Neural cell (in vitro differentiated cells): ENCODE data around the gene MDP1. TPM values are rescaled to one million over a fixed set of nuclear protein-coding genes. Genes with fewer than 3 reads are reported as not detected.

Experiments used
- H2AFZ ChIP-seq: fragments of 200-600, 300-800 bp; sonication (generic), shearing (Covaris generic); 2 replicates; pipeline ENCODE4 v1.6.0; 2014; ENCODE audit warnings: low read depth, mild to moderate bottlenecking, antibody characterized with exemption, low read length, moderate library complexity
- H3F3A ChIP-seq: fragments of 200-600 bp; shearing (Covaris generic); 2 replicates; pipeline ENCODE4 v1.6.1; 2016; ENCODE audit warnings: mild to moderate bottlenecking, moderate library complexity, mixed read lengths, antibody characterized with exemption, low read length; ENCODE audit not compliant: insufficient read depth, poor library complexity, severe bottlenecking
- H3K27ac ChIP-seq: fragments of 200-600, 300-800 bp; sonication (generic), shearing (Covaris generic); 2 replicates; pipeline ENCODE4 v1.5.1; 2014; ENCODE audit warnings: mild to moderate bottlenecking, low read length, moderate library complexity
- H3K27me3 ChIP-seq: fragments of 300-800, 200-600 bp; sonication (generic), shearing (Covaris generic); 2 replicates; pipeline ENCODE4 v1.6.0; 2014; ENCODE audit warnings: mild to moderate bottlenecking, low read depth, low read length, moderate library complexity; ENCODE audit not compliant: insufficient read depth
- H3K36me3 ChIP-seq: fragments of 300-800, 200-600 bp; sonication (generic), shearing (Covaris generic); 2 replicates; pipeline ENCODE4 v1.5.1; 2014; ENCODE audit warnings: mild to moderate bottlenecking, antibody characterized with exemption, low read length, moderate library complexity; ENCODE audit not compliant: insufficient read depth
- H3K4me2 ChIP-seq: fragments of 300-800, 200-600 bp; sonication (generic), shearing (Covaris generic); 2 replicates; pipeline ENCODE4 v1.6.0; 2014; ENCODE audit warnings: mild to moderate bottlenecking, low read length
- H3K4me3 ChIP-seq: fragments of 300-800, 200-600 bp; sonication (generic), shearing (Covaris generic); 2 replicates; pipeline ENCODE4 v1.5.1; 2014; ENCODE audit warnings: mild to moderate bottlenecking, low read length, moderate library complexity
- H3K79me2 ChIP-seq: fragments of 200-600 bp; shearing (Covaris generic); replicated peaks from 2 replicates; pipeline ENCODE4 v1.6.0; 2014; ENCODE audit warnings: mild to moderate bottlenecking, low read length, moderate library complexity; ENCODE audit not compliant: insufficient read depth
- H3K9ac ChIP-seq: fragments of 300-800, 200-600 bp; sonication (generic), shearing (Covaris generic); 2 replicates; pipeline ENCODE4 v1.6.1; 2016; ENCODE audit warnings: mild to moderate bottlenecking, low read length, mixed read lengths
- H3K9me2 ChIP-seq: fragments of 200-600 bp; shearing (Covaris generic); 2 replicates; pipeline ENCODE4 v1.6.1; 2016; ENCODE audit warnings: mild to moderate bottlenecking, low read length, mixed read lengths; ENCODE audit not compliant: insufficient read depth
- H3K9me3 ChIP-seq: fragments of 200-600, 300-800 bp; sonication (generic), shearing (Covaris generic); 2 replicates; pipeline ENCODE4 v1.6.1; 2016; ENCODE audit warnings: mild to moderate bottlenecking, mixed run types, low read length, moderate library complexity, mixed read lengths
- H4K20me1 ChIP-seq: fragments of 200-600 bp; shearing (Covaris generic); 2 replicates; pipeline ENCODE4 v1.6.1; 2016; ENCODE audit warnings: mild to moderate bottlenecking, mixed run types; ENCODE audit not compliant: insufficient read depth
- CTCF ChIP-seq: fragments of 450-650 bp; IDR thresholded peaks from 2 replicates; pipeline ENCODE4 v1.5.1; 2014; ENCODE audit warnings: antibody characterized with exemption, mild to moderate bottlenecking, moderate library complexity; ENCODE audit not compliant: poor library complexity, severe bottlenecking
- EP300 ChIP-seq: fragments of 450-650 bp; conservative IDR thresholded peaks from 2 replicates; pipeline ENCODE4 v1.6.1; 2014; ENCODE audit warnings: antibody characterized with exemption, mild to moderate bottlenecking, moderate library complexity; ENCODE audit not compliant: poor library complexity, severe bottlenecking
- EZH2 ChIP-seq: fragments of 200-600, 300-800 bp; shearing (Covaris generic), sonication (generic); IDR thresholded peaks from 2 replicates; pipeline ENCODE4 v1.6.1; 2014; ENCODE audit warnings: antibody characterized with exemption, low read length, borderline replicate concordance, mild to moderate bottlenecking; ENCODE audit not compliant: insufficient read depth, poor library complexity, severe bottlenecking
- MXI1 ChIP-seq: fragments of 450-650 bp; conservative IDR thresholded peaks from 2 replicates; pipeline ENCODE4 v1.6.1; 2014; ENCODE audit warnings: antibody characterized with exemption, mild to moderate bottlenecking; ENCODE audit not compliant: poor library complexity, severe bottlenecking
- POLR2AphosphoS5 ChIP-seq: IDR thresholded peaks from 2 replicates; pipeline ENCODE4 v1.6.1; 2012
- RAD21 ChIP-seq: fragments of 450-650 bp; conservative IDR thresholded peaks from 2 replicates; pipeline ENCODE4 v1.6.1; 2014; ENCODE audit warnings: antibody characterized with exemption, mild to moderate bottlenecking, moderate library complexity
- SMC3 ChIP-seq: fragments of 450-650 bp; conservative IDR thresholded peaks from 2 replicates; pipeline ENCODE4 v1.6.1; 2014; ENCODE audit warnings: antibody characterized with exemption, mild to moderate bottlenecking, moderate library complexity; ENCODE audit not compliant: poor library complexity
- TAF1 ChIP-seq: IDR thresholded peaks from 2 replicates; pipeline ENCODE4 v1.6.1; 2012; ENCODE audit warnings: low read depth
- polyA plus RNA-seq: library from polyadenylated mRNA; depleted of rRNA; stranded (reverse); fragments of >200 nt; gene quantifications from 2 replicates; pipeline ENCODE4 v1.2.3, GENCODE V29; 2014
- TF ChIP-seq, protein P1 (sequence below): IDR thresholded peaks from 2 replicates; pipeline ENCODE4 v1.6.1; 2012; ENCODE audit warnings: borderline replicate concordance

The MDP1 gene
- polyA plus RNA-seq, 1 donor from 2014 or later: 94.2 TPM

- Histone ChIP-seq H3F3A (no peaks in the 10 kb centered on the region), H3K4me3 (no peak overlapping the region), H4K20me1 (no peaks in the 10 kb centered on the region), H3K4me2 (no peak overlapping the region), H3K27me3 (no peaks in the 10 kb centered on the region), H3K9ac (no peak overlapping the region), H3K79me2 (no peaks in the 10 kb centered on the region), H3K27ac (no peak overlapping the region), H3K9me2 (no peaks in the 10 kb centered on the region), H3K36me3 (no peaks in the 10 kb centered on the region), H2AFZ (no peak overlapping the region), H3K9me3 (no peaks in the 10 kb centered on the region)
- TF ChIP-seq EP300 (no peak), RAD21 (no peak), TAF1 (no peak), MXI1 (no peak), EZH2 (no peak), CTCF (no peak), POLR2AphosphoS5 (no peak), SMC3 (no peak)
- TF ChIP-seq, protein P1, sequence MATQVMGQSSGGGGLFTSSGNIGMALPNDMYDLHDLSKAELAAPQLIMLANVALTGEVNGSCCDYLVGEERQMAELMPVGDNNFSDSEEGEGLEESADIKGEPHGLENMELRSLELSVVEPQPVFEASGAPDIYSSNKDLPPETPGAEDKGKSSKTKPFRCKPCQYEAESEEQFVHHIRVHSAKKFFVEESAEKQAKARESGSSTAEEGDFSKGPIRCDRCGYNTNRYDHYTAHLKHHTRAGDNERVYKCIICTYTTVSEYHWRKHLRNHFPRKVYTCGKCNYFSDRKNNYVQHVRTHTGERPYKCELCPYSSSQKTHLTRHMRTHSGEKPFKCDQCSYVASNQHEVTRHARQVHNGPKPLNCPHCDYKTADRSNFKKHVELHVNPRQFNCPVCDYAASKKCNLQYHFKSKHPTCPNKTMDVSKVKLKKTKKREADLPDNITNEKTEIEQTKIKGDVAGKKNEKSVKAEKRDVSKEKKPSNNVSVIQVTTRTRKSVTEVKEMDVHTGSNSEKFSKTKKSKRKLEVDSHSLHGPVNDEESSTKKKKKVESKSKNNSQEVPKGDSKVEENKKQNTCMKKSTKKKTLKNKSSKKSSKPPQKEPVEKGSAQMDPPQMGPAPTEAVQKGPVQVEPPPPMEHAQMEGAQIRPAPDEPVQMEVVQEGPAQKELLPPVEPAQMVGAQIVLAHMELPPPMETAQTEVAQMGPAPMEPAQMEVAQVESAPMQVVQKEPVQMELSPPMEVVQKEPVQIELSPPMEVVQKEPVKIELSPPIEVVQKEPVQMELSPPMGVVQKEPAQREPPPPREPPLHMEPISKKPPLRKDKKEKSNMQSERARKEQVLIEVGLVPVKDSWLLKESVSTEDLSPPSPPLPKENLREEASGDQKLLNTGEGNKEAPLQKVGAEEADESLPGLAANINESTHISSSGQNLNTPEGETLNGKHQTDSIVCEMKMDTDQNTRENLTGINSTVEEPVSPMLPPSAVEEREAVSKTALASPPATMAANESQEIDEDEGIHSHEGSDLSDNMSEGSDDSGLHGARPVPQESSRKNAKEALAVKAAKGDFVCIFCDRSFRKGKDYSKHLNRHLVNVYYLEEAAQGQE: no peak
These were observed 36.6 kb upstream of the MDP1 start for GRCh38 chr14:24252289-24253124.

DNA sequence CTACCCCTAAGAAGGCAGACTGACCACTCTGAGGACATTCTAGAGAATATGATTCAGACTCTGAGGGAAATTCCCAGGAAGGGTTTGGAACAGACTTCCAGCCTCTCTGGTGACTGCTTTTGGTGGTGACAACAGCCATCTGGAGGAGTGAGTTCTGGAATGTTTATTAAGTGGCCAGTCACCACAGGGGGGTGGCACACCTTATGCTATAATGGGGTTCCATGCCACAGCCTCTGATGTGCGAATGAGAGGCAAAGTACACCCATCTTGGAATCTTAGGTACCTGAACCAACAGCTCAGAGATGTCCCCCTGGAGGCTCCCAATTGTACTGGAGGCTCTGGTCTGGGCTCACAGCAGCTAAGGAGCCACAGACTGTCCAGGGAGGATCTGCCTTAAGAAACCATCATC, 36.0 kb upstream of the MDP1 start:
- no peak overlapping the region for H2AFZ ChIP-seq
- TF ChIP-seq, protein P1: no peak
- TF ChIP-seq EZH2 (no peak), EP300 (no peak), CTCF (no peak), RAD21 (no peak), MXI1 (no peak), TAF1 (no peak), POLR2AphosphoS5 (no peak), SMC3 (no peak)
- no peaks in the 10 kb centered on the region for H3K27me3 ChIP-seq
- no peaks in the 10 kb centered on the region for H3F3A ChIP-seq
- H3K9me3 ChIP-seq: no peaks in the 10 kb centered on the region
- no peaks in the 10 kb centered on the region for H3K9me2 ChIP-seq
- no peak overlapping the region for H3K4me3 ChIP-seq
- H4K20me1 ChIP-seq: no peaks in the 10 kb centered on the region
- no peaks in the 10 kb centered on the region for H3K36me3 ChIP-seq
- no peaks in the 10 kb centered on the region for H3K79me2 ChIP-seq
- H3K4me2 ChIP-seq: no peak overlapping the region
- H3K9ac ChIP-seq: no peak overlapping the region
- H3K27ac ChIP-seq: no peak overlapping the region
